Heart right ventricle (tissue), 16 donors: ENCODE results near the gene UFL1. TPM values are rescaled to one million over a fixed set of nuclear protein-coding genes. Genes with fewer than 3 reads are reported as not detected.

Experiments used
- ATAC-seq, 8 donors: fragments of 200-7000 bp; cut with Tn5 transposase; one replicate each; pipeline ENCODE4 v1.9.1; 2020; ENCODE audit warnings: mild to moderate bottlenecking in 8 of 8, moderate library complexity in 8 of 8, moderate number of reproducible peaks in 1 of 8
- DNase-seq, 2 donors: peaks; one replicate each; pipeline ENCODE4 v3.0.0-alpha.2; 2020
- H3K27ac ChIP-seq, 10 donors: fragments of 200-600 bp; sonication (generic) in 2 of 10; one replicate each; pipeline versions ENCODE4 v1.5.0 to v1.8.0; 2020 to 2022; ENCODE audit warnings: mild to moderate bottlenecking in 3 of 10
- H3K27me3 ChIP-seq, 7 donors: fragments of 200-600 bp; one replicate each; pipeline ENCODE4 v1.8.0; 2021 to 2022; ENCODE audit warnings: mild to moderate bottlenecking in 2 of 7
- H3K36me3 ChIP-seq, 9 donors: fragments of 200-600 bp; sonication (generic) in 1 of 9; one replicate each; pipeline versions ENCODE4 v1.5.0 to v1.8.0; 2020 to 2022; ENCODE audit warnings: mild to moderate bottlenecking in 2 of 9
- H3K4me1 ChIP-seq, 9 donors: fragments of 200-600 bp; sonication (generic) in 1 of 9; one replicate each; pipeline versions ENCODE4 v1.5.0 to v1.8.0; 2020 to 2022; ENCODE audit warnings: mild to moderate bottlenecking in 4 of 9
- H3K4me3 ChIP-seq, 10 donors: fragments of 200-600 bp; sonication (generic) in 2 of 10; one replicate each; pipeline versions ENCODE4 v1.5.0 to v1.8.0; 2020 to 2022; ENCODE audit warnings: mild to moderate bottlenecking in 7 of 10, moderate library complexity in 2 of 10
- H3K9me3 ChIP-seq, 11 donors: fragments of 200-600 bp in 10 of 11; sonication (generic) in 2 of 11; one replicate each; pipeline versions ENCODE4 v1.5.0 to v1.8.0; 2013 to 2022; ENCODE audit warnings: mild to moderate bottlenecking in 2 of 11, control low read depth in 1 of 11, moderate library complexity in 1 of 11
- CTCF ChIP-seq, 9 donors: fragments of 200-600 bp; sonication (generic) in 2 of 9; IDR thresholded peaks; one replicate each; pipeline versions ENCODE4 v1.5.0 to v1.8.0; 2021 to 2022; ENCODE audit warnings: antibody characterized with exemption in 9 of 9, mild to moderate bottlenecking in 5 of 9, moderate library complexity in 1 of 9
- WGBS, 2 donors: extraction: QIAGEN DNeasy Blood & Tissue Kit; methylation state at CpG; one replicate each; pipeline ENCODE4 v1.1.7; 2013; ENCODE audit warnings: inconsistent platforms in 1 of 2; 5-methylcytosine and 5-hydroxymethylcytosine counted together
- intact Hi-C, 10 donors: fragments of 100-400 bp; cut with DNase I; formaldehyde crosslinking; loops; one replicate each; pipeline versions ENCODE4 v1.11.1 to v1.14.2; 2022
- polyA plus RNA-seq, 2 donors: library from polyadenylated mRNA; stranded (reverse); fragments of 200-250 nt; gene quantifications; one replicate each; pipeline ENCODE4 v1.2.3, GENCODE V29; 2013
- total RNA-seq, 10 donors: library from RNA; stranded (reverse); fragmentation: NEBNext Ultra II Directional in 3 of 10; extraction: Animal tissue kit (Norgen Biotek cat#: 25700) in 3 of 10; gene quantifications; one replicate each; pipeline versions ENCODE4 v1.2.1 to v1.2.4, GENCODE V29; 2021 to 2023
- donor health status: Arrhythmogenic right ventricular cardiomyopathy.
- donor health status: ischemic (EF 13 %, LVEDD 7.1; RV severe dilation, severe dysfunction).
- donor health status: healthy with polysubstance abuse.
- donor health status: DM: no; HTN: yes; CAD: no.
- donor health status: DM: no; HTN: no; CAD: no.
- donor health status: ischemic (EF 25% LVEDD 6.9; RV normal size, moderate dysfunction).
- donor health status: ischemic (EF 25% LVEDD 5.7; RV mildly dilated, moderate dysfunction).
- donor health status: healthy.
- donor health status: DM: yes; HTN: yes; CAD: no.
- donor health status: Ischemic cardiomyopathy.
- donor health status: ischemic (EF 35%, LVEDD 5.7; RV mildly dilated, moderate dysfunction).
- donor health status: nonischemic (EF 11% LVEDD 7.7; RV severe dilation, severe dysfunction).
- donor health status: DM: yes; HTN: yes; CAD: no.
- donor health status: PGD.
- donor health status: ischemic (EF 29% LVEDD 5.4; RV normal size, mild dysfunction).
- donor health status: nonischemic (EF 23%, LVEDD 6.1; RV moderate dilation, normal function).

Gene UFL1
- total and polyA plus RNA-seq, 12 donors, result 9.0 to 32.7 (median 25.0) TPM

- H3K9me3 ChIP-seq, result peaks cover 0 to 28% (median 13%) of the 10 kb centered on the region in 11 donors
- no peak for ATAC-seq
- H3K27ac ChIP-seq, result no peak overlapping the region
- TF ChIP-seq CTCF (IDR thresholded peaks at IDR 0.05), result no peak
- no peaks in the 10 kb centered on the region for H3K36me3 ChIP-seq
- H3K4me1 ChIP-seq, result no peaks in the 10 kb centered on the region
- DNase-seq, result no peak
- no peak overlapping the region for H3K4me3 ChIP-seq
- peaks cover 0 to 3% (median 0%) of the 10 kb centered on the region in 7 donors for H3K27me3 ChIP-seq
- intact Hi-C loops, result no loop called here
- WGBS, 2 donors, result 72 to 74% methylated on average over 2 of the region's 2 CpGs
Observed at GRCh38 chr6:96570053-96570452, 48.4 kb downstream of the UFL1 start.

- intact Hi-C loops, result no loop called here
Observed at GRCh38 chr6:96571551-96571950, 49.9 kb downstream of the UFL1 start.

DNA sequence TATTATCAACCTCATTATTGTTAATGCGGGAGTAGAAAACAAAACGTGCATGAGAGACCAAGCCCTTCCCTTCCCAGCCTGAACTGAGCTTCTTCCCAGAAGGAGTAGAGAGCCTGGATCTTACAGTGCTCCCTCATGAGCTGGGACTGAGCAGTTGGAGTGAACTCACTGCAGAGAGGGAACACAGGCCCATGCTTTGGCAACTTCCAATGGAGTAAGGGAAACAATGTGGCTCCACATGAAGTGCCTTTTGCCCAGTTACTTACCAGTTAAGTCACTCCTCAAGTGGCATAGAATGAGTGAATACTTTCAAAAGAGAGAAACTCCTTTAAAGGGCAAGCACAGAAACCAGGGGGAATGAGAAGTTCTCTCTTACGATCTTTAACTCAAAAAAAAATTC lies 53.8 kb downstream of the UFL1 start:
- intact Hi-C loops, result no loop called here
- Histone ChIP-seq H3K27ac (no peak overlapping the region), H3K27me3 (no peaks in the 10 kb centered on the region), H3K36me3 (no peaks in the 10 kb centered on the region), H3K4me1 (no peaks in the 10 kb centered on the region), H3K9me3 (peaks cover 0 to 14% (median 6%) of the 10 kb centered on the region in 11 donors), H3K4me3 (no peak overlapping the region)
- DNase-seq, result no peak
- TF ChIP-seq CTCF (IDR thresholded peaks at IDR 0.05), result no peak
- no peak for ATAC-seq
- WGBS, 2 donors, result 80 to 84% methylated on average over 3 of the region's 3 CpGs

More at GRCh38 chr6:96571551-96571950, 49.9 kb downstream of the UFL1 start:
- peaks cover 0 to 3% (median 0%) of the 10 kb centered on the region in 7 donors for H3K27me3 ChIP-seq
- H3K9me3 ChIP-seq, result peaks cover 0 to 28% (median 13%) of the 10 kb centered on the region in 11 donors
- H3K4me1 ChIP-seq, result no peaks in the 10 kb centered on the region
- H3K36me3 ChIP-seq, result no peaks in the 10 kb centered on the region
- H3K4me3 ChIP-seq, result no peak overlapping the region
- H3K27ac ChIP-seq, result no peak overlapping the region
- TF ChIP-seq CTCF (IDR thresholded peaks at IDR 0.05), result no peak
- no peak for ATAC-seq
- DNase-seq, result no peak

GRCh38 chr6:96576221-96576620 lies 54.6 kb downstream of the UFL1 start:
- no peaks in the 10 kb centered on the region for H3K36me3 ChIP-seq
- H3K4me3 ChIP-seq, result no peak overlapping the region
- no peak for DNase-seq
- intact Hi-C loops, result no loop called here
- no peaks in the 10 kb centered on the region for H3K27me3 ChIP-seq
- no peak for TF ChIP-seq CTCF (IDR thresholded peaks at IDR 0.05)
- H3K4me1 ChIP-seq, result no peaks in the 10 kb centered on the region
- WGBS, 2 donors, result 43 to 48% methylated on average over 4 of the region's 4 CpGs
- ATAC-seq, result no peak
- H3K9me3 ChIP-seq, result peaks cover 0 to 6% (median 1%) of the 10 kb centered on the region in 11 donors
- H3K27ac ChIP-seq, result no peak overlapping the region
